GM12892 (cell line): Measurements from ENCODE around the gene GSDMA.

Experiments
- POLR2A ChIP-seq: IDR thresholded peaks from 2 replicates; pipeline ENCODE4 v1.6.1; 2011; ENCODE audit warnings: low read depth, low read length, control low read depth
- POLR2AphosphoS5 ChIP-seq: IDR thresholded peaks from 2 replicates; pipeline ENCODE4 v1.6.1; 2011; ENCODE audit warnings: low read depth, low read length, control low read depth

- TF ChIP-seq POLR2A (no peak), POLR2AphosphoS5 (no peak)
Measured at GRCh38 chr17:39927929-39928857, 34.6 kb upstream of the GSDMA start.
